Stimulated activated CD8-positive, alpha-beta memory T cell treated with anti-CD3 and anti-CD28 coated beads, Interleukin-15, amount 100 ng/mL, for 48 hours (primary cell): ENCODE data around the gene G0S2.

Experiments used
- DNase-seq, 2 donors: peaks; one replicate each; pipeline ENCODE4 v3.0.0-alpha.2; 2020; ENCODE audit warnings: low read depth in 2 of 2

G0S2 gene

DNA sequence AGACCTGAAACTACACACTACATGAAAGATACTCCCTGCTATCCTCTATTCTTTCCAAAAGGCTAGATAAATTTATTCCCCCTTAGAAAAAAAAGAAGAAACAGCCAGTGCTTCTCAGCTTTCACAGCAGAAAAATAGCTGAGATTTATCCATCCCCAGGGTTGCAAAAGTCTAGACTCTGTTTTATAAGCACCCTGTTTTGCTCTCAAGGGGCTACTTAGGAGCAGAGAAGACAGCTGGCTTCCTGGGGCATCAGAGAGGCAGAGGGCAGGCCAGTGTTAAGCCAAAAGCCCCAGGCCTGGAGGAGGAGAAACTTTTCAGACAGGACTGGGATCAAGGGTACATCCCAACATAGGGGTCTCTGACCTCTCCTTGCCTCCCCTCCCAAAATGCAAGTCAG lies 26.9 kb upstream of the G0S2 start:
- no peak for DNase-seq

GRCh38 chr1:209648931-209649776 lies 26.1 kb upstream of the G0S2 start:
- DNase-seq = no peak

DNA sequence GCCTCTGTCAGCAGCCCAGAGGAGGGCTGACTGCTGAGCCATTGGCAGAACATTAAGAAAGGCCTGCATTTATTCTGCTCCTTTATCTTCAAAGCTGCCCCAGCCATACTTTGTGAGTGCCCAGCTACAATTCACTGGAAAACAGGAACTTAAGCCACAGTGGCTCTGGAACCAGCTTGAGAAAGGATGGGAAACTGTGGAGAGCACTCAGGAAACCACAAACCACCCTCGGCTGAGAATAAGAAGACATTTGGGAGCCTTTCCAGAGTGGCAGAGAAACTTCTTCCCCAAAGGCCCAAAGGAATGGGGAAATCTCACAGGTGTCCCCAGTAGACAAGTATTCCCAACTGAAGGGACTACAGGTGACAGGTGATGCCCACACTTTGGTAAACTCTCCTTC lies 24.8 kb upstream of the G0S2 start:
- DNase-seq = no peak

GRCh38 chr1:209651138-209651587 lies 24.0 kb upstream of the G0S2 start:
- DNase-seq = peak; percentile 70 to 71

DNA sequence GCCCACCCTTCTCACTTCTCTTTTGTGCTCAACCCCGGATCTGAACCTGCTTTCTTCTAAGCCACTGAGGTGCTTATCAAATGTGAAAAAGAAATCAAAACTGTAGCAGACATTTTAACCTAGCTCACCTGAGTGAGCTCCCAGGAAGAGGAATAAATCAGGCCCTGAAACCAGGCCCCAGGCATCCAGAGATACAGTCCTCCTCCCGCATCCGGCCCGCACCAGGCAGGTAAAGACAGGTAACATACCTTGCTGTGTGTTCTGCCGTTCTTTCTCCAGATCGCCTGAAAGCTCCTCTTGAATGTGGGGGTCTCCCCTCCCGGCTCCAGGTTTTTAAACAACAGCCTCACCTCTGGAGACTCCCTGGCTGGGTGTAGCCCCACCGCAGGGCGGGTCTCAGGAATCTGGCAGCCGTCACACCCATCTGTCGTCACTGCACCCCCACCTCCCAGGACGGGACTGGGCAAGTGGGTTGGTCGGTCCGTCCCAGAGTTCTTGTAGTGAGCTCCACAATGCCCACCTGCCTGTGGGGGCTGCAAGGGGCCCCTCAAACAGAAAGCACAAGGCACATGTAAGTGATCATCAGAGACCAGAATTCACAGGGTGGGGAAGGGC lies 23.0 kb upstream of the G0S2 start, which contains the start of gene LAMB3:
Gene LAMB3 (minus strand): TSS at position 305 of the 615 bp plus-strand sequence. CDS start 1,481 bp downstream, outside the sequence.
- no peak for DNase-seq

DNA sequence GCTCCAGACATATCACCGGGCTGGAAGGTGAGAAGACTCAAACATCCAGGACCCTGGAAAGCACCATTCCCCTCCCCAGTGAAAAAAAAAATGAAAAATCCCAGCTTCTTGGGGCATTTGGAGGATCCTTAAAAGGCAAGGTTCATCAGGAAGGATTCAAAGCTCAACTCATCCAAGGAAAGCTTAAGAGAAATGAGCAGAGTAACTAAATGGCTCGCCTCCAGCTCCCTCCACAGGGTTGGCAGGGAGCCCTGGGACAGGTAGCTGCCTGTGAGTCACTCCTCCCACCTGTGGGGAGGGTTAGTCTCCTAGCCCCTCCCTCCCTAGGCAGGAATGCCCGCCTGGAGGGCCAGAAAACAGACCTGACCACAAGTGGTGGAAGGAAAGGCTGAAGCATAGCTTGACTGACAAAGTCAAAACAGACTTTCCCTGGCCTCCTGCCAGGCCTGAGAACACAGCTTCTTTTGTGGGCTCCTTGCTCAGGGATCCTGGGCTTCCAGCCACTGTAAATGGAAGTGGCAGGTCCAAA lies 22.3 kb upstream of the G0S2 start:
- peak; percentile 50 to 52 for DNase-seq

DNA sequence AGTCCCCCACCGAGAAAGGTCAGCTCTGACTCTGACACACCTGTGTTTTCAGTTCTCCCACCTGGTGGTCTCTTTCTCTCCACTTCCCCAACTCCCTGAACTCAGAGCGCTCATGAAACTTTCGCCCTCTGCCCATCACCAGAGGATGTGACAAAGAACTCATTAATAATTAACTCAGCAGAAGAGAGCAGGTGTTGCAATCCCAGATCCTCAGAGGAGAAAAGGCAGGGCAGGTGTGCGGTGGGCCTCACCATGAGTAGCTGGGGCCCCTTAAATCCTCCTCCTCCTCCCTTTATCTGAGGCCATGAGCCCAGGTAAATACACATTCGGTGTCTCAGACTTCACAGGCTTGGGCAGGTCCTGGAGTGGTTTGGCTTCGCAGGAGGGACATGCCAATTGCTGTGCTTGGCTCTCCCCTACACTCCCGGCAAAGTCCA lies 21.3 kb upstream of the G0S2 start:
- no peak for DNase-seq

DNA sequence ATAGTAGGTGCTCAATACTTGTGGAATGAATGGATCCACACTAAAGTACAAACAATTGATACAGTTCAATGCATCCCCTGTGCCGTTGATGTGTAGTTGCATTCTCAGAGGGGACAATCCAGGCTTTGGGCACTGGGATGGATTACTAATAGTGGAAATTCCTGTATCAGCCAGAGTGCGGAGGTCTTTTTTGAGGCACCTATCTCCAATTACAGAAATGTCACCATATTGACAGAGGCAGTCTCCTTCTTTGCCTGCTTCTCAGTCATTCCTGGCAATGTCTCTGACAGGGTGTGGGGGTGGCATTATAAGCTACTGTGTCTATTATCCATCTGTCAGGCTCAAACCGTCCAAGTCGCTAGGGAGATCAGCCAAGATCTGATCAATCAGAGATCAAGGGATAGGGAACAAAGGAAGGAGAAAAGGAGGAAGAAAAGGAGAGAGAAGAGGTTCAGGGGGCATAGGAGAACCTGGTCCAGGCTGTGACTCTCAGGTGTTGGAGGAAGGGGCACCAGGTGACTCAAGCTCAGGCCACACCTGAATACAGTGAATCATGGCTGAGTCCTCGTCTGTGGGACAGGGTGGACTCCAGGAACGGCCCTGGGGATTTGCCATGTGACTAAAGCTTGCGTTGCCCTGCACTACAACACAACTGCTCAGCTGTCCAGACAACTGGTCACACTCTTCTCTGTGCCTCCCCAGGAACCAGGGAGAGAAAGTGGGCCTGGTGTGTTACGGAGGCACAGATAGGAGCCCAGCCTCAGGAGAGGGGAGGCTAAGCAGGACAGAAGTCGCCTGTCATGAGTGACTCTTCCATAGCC lies 19.6 kb upstream of the G0S2 start:
- no peak for DNase-seq

GRCh38 chr1:209657140-209657879 lies 17.9 kb upstream of the G0S2 start:
- DNase-seq = no peak

- DNase-seq = no peak
Measured at GRCh38 chr1:209657918-209658317, 17.3 kb upstream of the G0S2 start.

GRCh38 chr1:209659909-209660308 lies 15.3 kb upstream of the G0S2 start:
- DNase-seq = no peak

DNA sequence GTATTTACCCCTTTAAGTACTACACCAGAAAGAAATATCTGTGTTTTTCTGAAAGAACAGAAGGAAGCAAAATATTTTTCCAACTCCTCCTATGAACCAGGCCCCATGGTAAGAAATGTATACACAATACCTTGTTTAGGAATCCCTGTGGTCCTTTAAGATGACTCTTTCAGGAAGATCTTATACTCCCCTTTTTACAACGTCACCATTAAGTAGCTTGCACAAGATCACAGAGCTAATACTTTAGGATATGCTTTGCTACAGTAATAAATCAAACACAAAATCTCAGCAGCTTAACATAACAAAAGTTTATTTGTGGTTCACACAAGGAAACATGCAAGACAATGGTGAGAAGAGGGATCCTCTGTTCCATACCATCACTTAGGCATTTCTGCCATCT lies 14.1 kb upstream of the G0S2 start:
- no peak for DNase-seq

DNA sequence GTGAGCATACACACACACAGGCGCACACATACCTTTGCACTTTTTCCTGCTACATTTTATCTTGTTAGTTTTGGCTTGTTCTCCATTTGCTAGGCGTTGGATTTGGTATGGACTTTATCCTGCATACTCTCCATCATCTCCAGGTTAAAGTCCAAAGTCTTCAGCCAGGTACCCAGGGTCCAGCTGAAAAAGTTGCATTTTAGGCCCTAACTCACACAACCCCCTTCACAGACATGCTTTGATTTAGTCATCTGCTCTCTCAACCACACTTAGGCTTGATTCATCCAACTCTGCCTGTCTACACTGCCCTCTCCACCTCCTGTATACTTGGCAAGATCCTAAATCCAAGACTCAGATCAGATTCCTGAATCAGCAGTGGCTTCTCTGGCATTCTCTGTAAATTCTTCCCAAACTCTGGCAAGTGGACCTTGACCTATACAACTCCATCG lies 12.3 kb upstream of the G0S2 start:
- no peak for DNase-seq

DNA sequence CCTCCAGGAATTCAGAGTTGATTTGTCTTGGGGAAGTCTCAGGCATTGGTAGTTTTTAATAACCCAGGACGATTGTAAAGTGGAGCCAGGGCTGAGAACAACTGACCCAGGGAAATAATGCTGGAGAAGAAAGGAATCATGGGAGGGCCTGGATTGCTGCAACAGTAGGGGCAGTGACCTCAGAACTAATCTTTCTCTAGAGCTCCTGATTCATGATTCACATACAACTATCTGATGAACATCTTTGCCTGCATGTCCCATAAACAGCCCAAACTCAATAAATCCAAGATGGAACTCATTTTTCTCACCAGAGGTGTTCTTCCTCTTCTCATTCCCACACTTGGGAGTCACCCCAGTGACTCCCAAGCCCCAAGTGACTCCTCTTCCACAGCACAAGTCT lies 8.1 kb upstream of the G0S2 start:
- DNase-seq = no peak

DNA sequence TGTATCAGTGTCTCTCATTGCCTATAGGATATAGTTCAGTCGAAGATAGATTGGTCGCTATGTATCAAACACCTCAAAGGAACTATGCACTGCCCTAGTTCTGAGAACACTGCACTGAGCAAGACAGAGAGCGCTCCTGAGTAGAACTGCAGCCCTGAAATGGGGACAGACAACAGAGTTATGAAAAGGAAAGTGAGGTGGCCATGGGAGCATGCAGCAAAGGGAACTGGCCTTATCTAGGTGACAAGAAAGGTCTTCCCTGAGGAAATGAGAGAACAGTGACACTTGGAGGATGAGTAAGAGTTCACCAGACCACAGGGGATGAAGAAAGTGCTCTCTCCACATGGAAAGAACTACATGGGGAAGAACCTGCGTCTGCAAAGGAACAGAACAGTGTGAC lies 7.5 kb upstream of the G0S2 start:
- no peak for DNase-seq

DNA sequence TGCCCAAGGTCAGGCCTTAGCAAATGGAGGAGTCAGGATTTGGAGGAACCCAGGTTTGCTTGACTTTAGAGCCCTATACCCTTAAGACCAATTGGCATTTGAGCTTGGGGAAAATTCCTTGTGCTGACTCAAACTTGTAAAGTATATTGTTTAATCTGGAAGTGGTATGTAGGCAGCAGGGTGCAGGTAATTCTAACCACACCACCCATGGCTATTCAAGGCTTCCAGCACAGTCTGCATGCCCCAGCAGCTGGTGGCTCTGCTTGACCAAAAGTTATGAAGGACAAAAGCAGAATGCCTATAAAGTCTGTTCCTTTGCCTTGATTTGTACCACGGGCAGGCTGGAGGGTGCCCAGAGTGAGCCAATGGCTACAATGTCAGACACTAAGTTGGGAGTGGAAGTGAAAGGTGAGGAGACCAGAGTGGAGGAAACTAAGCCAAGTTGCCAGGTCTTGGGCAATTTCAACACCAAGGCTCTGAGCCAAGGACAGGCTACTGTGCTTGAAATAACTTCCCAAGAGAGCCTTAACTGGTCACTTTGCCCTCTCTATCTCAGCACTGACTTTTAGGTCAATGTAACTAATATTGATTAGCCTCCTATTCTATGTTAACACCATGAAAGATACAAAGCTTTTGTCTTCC lies 4.7 kb upstream of the G0S2 start:
- DNase-seq = no peak

DNA sequence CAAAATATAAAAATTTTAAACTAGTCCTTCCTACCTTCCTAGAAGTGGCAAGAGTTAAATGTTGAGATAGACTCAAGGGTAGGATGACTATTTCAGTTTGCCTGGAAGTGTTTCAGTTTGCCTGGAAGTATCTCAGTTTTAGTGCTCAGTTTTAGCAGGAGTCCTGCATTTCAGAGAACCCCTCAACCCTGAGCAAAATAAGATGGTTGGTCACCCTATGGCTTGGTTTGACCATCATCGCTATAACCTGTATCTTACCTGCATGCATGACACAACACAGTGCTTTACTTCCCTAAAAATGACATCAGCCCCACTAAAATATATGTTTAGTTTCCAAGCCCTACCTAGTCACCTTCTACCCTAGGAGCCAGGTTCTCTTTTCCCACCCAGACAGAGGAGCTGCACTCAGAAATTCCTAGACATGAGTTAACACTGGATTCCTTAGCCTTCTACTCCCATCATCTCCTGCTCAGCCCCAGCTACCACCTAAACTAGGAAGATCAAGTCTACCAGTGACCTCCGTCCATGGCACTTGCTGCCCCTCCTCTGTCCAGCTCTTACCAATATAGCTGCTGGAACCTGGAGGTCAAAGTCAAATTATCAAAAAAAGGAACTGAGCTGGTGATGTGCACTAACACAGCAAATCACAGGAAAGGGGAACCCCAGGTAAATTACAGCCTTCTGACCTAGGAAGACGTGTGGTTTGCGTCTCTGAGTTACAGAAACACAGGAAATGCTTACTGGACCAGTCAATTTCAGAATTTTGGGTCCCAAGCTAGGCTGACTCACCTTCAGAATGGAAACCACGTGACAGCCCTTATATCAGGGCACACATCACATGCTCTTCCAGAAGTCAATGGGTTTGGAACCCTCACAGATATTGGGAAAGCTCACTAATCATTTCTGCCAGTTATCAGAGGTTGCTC lies 2.2 kb upstream of the G0S2 start:
- DNase-seq = peak in 1 of 2 donors; percentile 34

DNA sequence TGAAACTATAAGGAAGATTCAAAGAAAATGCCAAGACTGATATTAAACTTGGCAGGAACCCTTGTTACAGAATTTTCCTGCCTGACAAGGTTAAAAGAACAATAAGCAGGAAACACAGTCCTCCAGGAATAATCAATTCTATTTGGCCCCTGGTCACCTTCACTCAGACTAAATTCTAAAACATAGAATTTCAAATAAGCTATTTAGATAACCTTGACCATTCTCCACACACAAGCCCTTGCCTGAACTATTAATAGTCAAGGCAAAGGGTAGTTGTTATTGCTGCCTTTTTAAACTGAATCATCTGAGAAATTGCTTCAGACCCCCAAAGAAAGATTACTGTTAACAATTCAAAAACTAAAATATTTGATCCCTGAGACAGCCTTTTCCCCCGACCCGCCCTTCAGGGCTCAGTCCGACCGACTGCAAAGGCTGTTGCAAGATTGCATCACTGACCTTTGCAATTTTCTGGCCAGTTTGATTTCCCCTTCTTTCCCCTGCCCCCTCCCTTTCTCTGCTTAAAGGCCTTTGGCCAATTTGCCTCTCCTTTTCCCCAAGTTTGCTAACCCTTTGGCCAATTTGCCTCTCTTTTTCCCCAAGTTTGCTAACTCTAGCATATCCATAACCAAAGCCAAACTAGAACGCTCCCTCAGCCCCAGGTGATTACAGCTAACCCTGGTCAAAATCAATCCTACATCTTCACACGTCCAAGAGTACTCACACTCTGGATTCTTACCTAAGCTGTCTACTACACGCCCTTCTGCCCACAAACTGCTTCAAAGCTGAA lies 1.4 kb upstream of the G0S2 start:
- DNase-seq = no peak
